OCI-LY1 (cell line): ENCODE data around the gene TUSC1.

Source experiments
- H2AFZ ChIP-seq: fragments of 200-600 bp; sonication (generic), shearing (Covaris generic); 2 replicates; pipeline ENCODE4 v1.6.0; 2014; ENCODE audit warnings: antibody characterized with exemption, mild to moderate bottlenecking, low read length
- H3F3A ChIP-seq: fragments of 200-600 bp; sonication (generic), shearing (Covaris generic); 2 replicates; pipeline ENCODE4 v1.6.0; 2014; ENCODE audit warnings: mild to moderate bottlenecking, antibody characterized with exemption, low read length, moderate library complexity; ENCODE audit not compliant: insufficient read depth
- H3K27ac ChIP-seq: fragments of 200-600 bp; sonication (generic); 2 replicates; pipeline ENCODE4 v1.5.1; 2014; ENCODE audit warnings: low read length, mixed run types, mild to moderate bottlenecking, low read depth; ENCODE audit not compliant: poor library complexity, severe bottlenecking
- H3K27me3 ChIP-seq: fragments of 200-600 bp; sonication (generic); 2 replicates; pipeline ENCODE4 v1.6.0; 2014; ENCODE audit warnings: antibody characterized with exemption, mild to moderate bottlenecking, low read length, moderate library complexity; ENCODE audit not compliant: insufficient read depth
- H3K36me3 ChIP-seq: fragments of 200-600 bp; sonication (generic); 2 replicates; pipeline ENCODE4 v1.6.1; 2014; ENCODE audit warnings: mild to moderate bottlenecking, antibody characterized with exemption, low read length, moderate library complexity, mixed read lengths; ENCODE audit not compliant: insufficient read depth
- H3K4me1 ChIP-seq: fragments of 200-600 bp; sonication (generic); 2 replicates; pipeline ENCODE4 v1.5.1; 2014; ENCODE audit warnings: mild to moderate bottlenecking, low read length, moderate library complexity; ENCODE audit not compliant: insufficient read depth, severe bottlenecking
- H3K4me2 ChIP-seq: fragments of 200-600 bp; sonication (generic), shearing (Covaris generic); 2 replicates; pipeline ENCODE4 v1.6.1; 2014; ENCODE audit warnings: low read length
- H3K4me3 ChIP-seq: fragments of 200-600 bp; sonication (generic); 2 replicates; pipeline ENCODE4 v1.5.1; 2014; ENCODE audit warnings: low read length, low read depth, mild to moderate bottlenecking, mixed read lengths; ENCODE audit not compliant: poor library complexity, severe bottlenecking
- H3K79me2 ChIP-seq: fragments of 200-600 bp; shearing (Covaris generic); 2 replicates; pipeline ENCODE4 v1.6.1; 2016; ENCODE audit warnings: mixed run types, low read length, mixed read lengths; ENCODE audit not compliant: insufficient read depth
- H3K9ac ChIP-seq: fragments of 200-600 bp; sonication (generic), shearing (Covaris generic); 2 replicates; pipeline ENCODE4 v1.6.1; 2014; ENCODE audit warnings: mild to moderate bottlenecking, low read length, mixed read lengths
- H3K9me2 ChIP-seq: fragments of 200-600 bp; sonication (generic), shearing (Covaris generic); 2 replicates; pipeline ENCODE4 v1.6.1; 2014; ENCODE audit warnings: low read depth, mild to moderate bottlenecking, low read length, mixed read lengths
- H3K9me3 ChIP-seq: fragments of 200-600 bp; shearing (Covaris generic); 2 replicates; pipeline ENCODE4 v1.6.1; 2014; ENCODE audit warnings: low read length, mixed read lengths
- H4K20me1 ChIP-seq: fragments of 200-600 bp; sonication (generic), shearing (Covaris generic); 2 replicates; pipeline ENCODE4 v1.6.0; 2016; ENCODE audit warnings: mild to moderate bottlenecking, low read length; ENCODE audit not compliant: insufficient read depth
- CTCF ChIP-seq: fragments of 200-600 bp; sonication (generic), shearing (Covaris generic); IDR thresholded peaks from 2 replicates; pipeline ENCODE4 v1.5.1; 2017; ENCODE audit warnings: mild to moderate bottlenecking, antibody characterized with exemption, low read length, moderate library complexity, mixed read lengths
- EZH2 ChIP-seq: fragments of 200-600 bp; sonication (generic), shearing (Covaris generic); IDR thresholded peaks from 2 replicates; pipeline ENCODE4 v1.8.0; 2017; ENCODE audit warnings: borderline replicate concordance, mixed run types, mild to moderate bottlenecking, antibody characterized with exemption, low read length, moderate library complexity, mixed read lengths

Gene TUSC1

GRCh38 chr9:25678147-25678666, at the start of gene TUSC1:
TUSC1 (minus strand) TSS chr9:25678444; CDS start chr9:25678312, 132 bp downstream.
- Histone ChIP-seq H3F3A (no peaks in the 10 kb centered on the region), H3K27ac (no peak within 1 kb of the TSS), H3K9ac (no peak within 1 kb of the TSS), H4K20me1 (no peaks in the 10 kb centered on the region), H3K4me2 (no peak within 1 kb of the TSS), H3K36me3 (no peaks in the 10 kb centered on the region), H3K79me2 (no peaks in the 10 kb centered on the region), H2AFZ (no peak within 1 kb of the TSS), H3K9me2 (no peaks in the 10 kb centered on the region), H3K4me1 (no peaks in the 10 kb centered on the region), H3K27me3 (no peaks in the 10 kb centered on the region), H3K4me3 (no peak within 1 kb of the TSS), H3K9me3 (no peaks in the 10 kb centered on the region)
- TF ChIP-seq CTCF (no peak), EZH2 (no peak)

- no peak for TF ChIP-seq CTCF
- no peak for TF ChIP-seq EZH2
Measured at GRCh38 chr9:25726871-25727410, 48.7 kb upstream of the TUSC1 start.

GRCh38 chr9:25724424-25724823, 46.2 kb upstream of the TUSC1 start:
- Histone ChIP-seq H3K79me2 (no peaks in the 10 kb centered on the region), H3K36me3 (no peaks in the 10 kb centered on the region), H3K9me3 (no peaks in the 10 kb centered on the region), H3K9ac (no peak overlapping the region), H3K4me2 (no peak overlapping the region), H3F3A (no peaks in the 10 kb centered on the region), H3K27me3 (no peaks in the 10 kb centered on the region), H3K4me3 (no peak overlapping the region), H3K9me2 (no peaks in the 10 kb centered on the region), H3K4me1 (no peaks in the 10 kb centered on the region), H4K20me1 (no peaks in the 10 kb centered on the region), H2AFZ (no peak overlapping the region), H3K27ac (no peak overlapping the region)
- TF ChIP-seq EZH2 (no peak), CTCF (no peak)

More at GRCh38 chr9:25726871-25727410, 48.7 kb upstream of the TUSC1 start:
- no peaks in the 10 kb centered on the region for H4K20me1 ChIP-seq
- H3K9me2 ChIP-seq, result no peaks in the 10 kb centered on the region
- H3K4me3 ChIP-seq, result no peak overlapping the region
- no peak overlapping the region for H3K27ac ChIP-seq
- no peaks in the 10 kb centered on the region for H3F3A ChIP-seq
- H3K36me3 ChIP-seq, result no peaks in the 10 kb centered on the region
- no peaks in the 10 kb centered on the region for H3K9me3 ChIP-seq
- H2AFZ ChIP-seq, result no peak overlapping the region
- no peak overlapping the region for H3K9ac ChIP-seq
- no peaks in the 10 kb centered on the region for H3K4me1 ChIP-seq
- no peaks in the 10 kb centered on the region for H3K27me3 ChIP-seq
- H3K79me2 ChIP-seq, result no peaks in the 10 kb centered on the region
- H3K4me2 ChIP-seq, result no peak overlapping the region
